Measurements from ENCODE around the gene PITHD1.
"Not testable (repeated sequence)": the region's sequence is repeated elsewhere in the genome, so short reads cannot be mapped to it uniquely, and the experiment has no call there.

The PITHD1 gene, protein sequence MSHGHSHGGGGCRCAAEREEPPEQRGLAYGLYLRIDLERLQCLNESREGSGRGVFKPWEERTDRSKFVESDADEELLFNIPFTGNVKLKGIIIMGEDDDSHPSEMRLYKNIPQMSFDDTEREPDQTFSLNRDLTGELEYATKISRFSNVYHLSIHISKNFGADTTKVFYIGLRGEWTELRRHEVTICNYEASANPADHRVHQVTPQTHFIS

DNA sequence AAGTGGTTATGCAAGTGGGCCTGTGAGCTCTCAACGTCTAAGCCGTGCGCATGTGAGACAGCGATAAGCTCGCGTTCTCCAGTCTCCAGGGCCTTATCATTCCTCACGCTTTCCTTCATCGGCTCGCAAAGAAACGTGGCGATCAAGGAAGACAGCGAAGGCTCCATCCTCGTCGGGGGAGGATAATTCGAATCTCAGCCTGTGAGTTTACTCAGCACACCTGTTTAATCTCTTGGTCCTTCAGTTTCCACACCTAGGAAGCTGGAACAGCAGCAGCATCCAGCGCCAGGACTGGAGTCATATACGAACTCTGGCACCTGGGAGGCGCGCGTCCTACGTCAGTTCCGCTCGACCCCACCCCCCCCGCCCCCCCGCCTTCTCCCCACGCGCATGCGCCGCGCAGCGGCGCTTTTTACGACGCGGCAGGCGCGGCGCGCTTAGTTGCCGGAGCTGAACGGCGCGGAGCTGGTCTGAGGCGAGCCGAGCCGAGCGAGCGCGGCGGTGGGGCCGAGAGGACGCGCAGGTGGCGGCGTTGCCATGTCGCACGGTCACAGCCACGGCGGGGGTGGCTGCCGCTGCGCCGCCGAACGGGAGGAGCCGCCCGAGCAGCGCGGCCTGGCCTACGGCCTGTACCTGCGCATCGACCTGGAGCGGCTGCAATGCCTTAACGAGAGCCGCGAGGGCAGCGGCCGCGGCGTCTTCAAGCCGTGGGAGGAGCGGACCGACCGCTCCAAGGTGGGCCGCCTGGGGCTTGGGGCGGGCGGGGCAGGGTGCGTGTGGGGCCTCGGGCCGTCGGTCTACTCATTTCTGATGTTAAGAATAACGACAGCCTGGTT, at the start of gene PITHD1:
PITHD1 (plus strand) TSS at position 440 of the 836 bp plus-strand sequence; CDS start at position 538, 98 bp downstream.
- peak; percentile 61 to 67 for DNase-seq (ENCODE audit: low read depth in 2 of 2)

DNA sequence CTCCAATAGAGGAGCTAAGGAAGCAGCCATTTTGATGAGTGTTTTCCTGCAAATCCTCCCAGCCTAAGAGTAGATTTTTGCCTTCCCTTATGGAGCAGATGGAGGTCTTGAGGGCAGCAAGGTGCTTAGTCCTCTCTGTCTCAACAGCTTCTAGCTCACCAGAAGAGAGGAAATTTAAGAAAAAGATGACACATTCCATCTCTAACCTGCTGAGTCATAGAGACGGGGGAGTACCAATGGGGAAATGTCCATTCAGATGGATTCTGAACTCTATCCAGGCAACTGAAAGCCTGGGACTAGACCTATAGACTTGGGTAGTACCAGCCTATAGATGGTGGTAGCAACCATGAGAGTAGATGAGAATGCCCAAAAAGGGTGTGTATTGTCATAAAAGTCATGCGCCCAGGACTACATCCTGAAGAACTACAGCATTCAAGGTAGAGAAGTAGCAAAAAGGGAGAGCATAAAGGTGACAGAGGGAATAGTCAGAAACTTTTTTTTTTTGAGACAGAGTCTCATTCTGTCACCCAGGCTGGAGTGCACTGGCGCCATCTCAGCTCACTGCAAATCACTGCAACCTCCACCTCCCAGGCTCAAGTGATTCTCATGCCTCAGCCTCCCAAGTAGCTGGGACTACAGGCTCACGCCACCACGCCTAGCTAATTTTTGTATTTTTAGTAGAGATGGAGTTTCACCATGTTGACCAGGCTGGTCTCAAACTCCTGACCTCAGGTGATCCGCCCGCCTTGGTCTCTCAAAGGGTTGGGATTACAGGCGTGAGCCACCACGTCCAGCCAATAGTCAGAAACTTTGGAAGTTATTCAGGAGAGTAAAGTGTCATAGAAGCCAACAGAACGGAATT, 45.6 kb upstream of the PITHD1 start:
- no peak for DNase-seq (ENCODE audit: low read depth in 2 of 2)

DNA sequence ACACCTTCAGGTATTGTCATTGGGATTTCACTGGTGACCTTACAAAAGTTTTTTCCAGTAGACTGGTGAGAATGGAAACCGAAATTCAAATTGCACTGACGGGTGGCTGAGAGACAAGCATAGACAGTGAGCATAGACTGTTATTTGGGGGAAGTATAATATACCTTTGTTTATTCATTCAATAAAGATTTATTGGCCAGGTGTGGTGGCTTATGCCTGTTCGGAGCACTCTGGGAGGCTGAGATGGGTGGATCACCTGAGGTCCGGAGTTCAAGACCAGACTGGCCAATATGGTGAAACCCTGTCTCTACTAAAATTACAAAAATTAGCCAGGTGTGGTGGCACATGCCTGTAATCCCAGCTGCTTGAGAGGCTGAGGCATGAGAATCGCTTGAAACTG, 44.9 kb upstream of the PITHD1 start:
- DNase-seq (ENCODE audit: low read depth in 2 of 2): not testable (repeated sequence)

DNA sequence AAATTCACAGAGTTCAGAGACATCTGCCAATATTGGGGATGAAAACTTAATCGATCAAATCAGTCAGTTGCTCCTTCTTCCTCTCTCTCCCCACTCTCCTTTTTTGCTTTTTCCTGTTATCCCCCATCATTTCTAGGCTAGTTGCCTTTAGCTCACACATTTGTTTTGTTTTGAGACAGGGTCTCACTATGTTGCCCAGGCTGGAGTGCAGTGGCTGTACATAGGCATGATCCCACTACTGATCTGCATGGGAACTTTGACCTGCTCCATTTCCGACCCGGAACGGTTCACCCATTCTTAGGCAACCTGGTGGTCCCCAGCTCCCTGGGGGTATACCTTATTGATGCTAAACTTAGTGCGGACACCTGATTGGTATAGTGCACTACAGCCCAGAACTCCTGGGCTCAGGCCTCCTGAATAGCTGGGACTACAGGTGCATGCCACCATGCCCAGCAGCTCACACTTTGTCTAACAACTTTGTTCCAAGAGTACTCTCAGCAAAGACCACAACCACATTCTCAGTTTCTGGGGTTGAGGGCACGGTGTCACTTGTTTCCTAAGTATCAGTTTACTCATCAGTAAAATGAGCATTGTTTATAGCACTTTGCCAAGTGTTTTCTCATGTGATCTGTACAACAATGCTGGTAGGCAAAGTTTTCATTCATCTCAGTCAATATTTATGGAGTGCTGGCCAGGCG, 41.6 kb upstream of the PITHD1 start:
- DNase-seq (ENCODE audit: low read depth in 2 of 2): no peak

DNA sequence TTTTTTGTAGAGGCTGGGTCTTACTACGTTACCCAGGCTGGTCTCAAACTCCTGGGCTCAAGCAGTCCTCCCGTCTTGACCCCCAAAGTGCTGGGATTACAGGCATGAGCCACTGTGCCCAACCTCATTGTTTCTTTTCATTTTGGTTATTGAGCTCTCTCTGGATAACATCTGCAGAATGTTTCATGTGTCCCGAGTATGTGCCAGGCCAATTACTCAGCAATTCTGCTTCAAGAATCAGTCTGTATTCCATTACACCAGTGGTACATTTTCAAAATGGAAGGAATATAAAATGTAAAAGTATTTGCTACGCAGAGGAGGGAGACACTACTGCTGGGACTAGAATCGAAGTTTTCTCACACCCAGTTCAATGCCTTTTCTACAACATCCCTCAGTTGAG, 36.6 kb upstream of the PITHD1 start:
- no peak for DNase-seq (ENCODE audit: low read depth in 2 of 2)

DNA sequence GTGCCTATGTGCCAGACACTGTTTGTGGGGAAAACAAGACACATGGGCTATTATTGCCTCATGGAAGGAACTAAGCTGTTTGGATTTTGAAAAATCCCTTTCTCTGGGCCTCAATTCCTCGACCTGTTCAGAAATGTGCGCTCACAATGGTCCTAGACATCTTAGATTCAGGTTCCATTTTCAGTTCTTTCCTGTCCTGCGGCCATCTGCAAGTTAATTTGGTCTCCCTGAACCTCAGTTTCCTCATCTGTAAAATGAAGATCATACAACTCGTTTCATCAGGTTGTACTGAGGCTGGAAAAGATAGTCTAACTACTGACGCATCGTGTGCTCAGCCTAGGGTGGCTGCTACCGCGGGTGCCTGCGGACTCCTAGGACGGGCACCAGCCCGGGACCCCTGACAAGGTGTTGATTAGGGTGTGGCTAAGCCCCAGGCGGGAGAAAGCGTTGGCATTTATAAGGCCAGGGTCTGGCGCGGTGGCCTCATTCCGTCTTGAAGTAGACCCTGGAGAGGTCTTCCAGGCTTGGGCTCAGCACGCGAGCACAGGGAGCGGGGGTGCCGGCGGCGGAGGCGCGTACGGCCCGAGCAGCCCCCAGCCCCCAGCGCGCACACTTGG, 35.4 kb upstream of the PITHD1 start:
- no peak for DNase-seq (ENCODE audit: low read depth in 2 of 2)

DNA sequence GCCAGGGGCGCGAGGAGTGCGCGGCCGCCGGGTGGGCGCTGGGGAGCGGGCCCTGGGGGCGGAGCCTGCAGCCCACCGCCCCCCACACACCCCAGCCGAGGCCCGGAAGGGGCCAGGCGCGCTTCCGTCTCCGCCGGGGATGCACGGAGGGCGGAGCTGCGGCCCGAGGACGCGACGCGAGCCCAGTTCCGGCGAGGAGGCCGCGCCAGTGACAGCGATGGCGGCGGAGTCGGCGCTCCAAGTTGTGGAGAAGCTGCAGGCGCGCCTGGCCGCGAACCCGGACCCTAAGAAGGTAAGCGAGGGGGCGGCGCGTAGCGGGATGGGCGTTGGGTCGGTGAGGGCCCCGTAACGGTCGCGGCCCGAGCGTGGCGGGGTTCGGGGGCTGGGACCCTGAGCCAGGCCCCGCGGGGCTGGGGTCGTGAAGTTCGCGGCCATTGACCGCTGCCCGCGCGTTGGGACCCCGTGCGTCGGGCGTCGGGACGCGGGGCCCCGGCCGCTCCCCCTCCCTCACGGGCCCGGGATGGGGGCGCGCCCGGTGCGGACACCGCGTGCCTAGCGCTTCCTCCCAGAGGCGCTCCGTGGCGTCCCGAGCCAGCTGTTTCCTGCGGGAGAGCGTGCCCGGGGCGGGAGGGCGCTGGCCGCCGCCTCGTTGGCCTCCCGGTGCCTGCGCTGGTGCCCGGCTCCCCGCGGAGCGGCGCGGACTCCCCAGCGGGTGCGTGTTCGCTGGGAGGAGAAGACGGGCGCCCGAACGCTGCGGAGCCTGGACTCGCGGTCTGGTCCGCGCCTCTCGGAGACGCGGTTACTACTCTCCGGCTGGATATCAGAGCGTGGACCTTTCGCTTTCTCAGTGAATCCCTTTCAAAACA, 34.7 kb upstream of the PITHD1 start, which contains the start of gene ELOA:
ELOA (plus strand) TSS at position 185 of the 866 bp plus-strand sequence; CDS start at position 218, 33 bp downstream.
- DNase-seq (ENCODE audit: low read depth in 2 of 2): peak; percentile 55 to 74

DNA sequence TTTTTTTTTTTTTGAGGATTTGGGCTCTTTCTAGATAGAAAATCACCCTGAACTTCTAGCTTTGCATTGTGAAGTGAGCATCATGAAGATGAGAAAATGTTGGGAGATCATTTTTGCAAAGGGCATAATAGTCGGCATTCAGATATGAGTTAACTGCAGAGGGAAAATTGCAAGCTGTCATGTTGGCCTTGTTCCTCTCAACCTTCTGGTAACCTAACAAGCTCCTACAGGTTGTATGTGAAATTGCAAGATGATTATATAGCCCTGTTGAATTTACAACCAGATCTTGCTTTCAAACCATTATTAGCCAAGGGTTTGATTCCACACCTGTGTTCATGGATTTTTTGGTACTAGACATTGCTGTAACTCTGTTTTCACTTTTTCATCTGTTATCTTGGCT, 32.7 kb upstream of the PITHD1 start:
- no peak for DNase-seq (ENCODE audit: low read depth in 2 of 2)

DNA sequence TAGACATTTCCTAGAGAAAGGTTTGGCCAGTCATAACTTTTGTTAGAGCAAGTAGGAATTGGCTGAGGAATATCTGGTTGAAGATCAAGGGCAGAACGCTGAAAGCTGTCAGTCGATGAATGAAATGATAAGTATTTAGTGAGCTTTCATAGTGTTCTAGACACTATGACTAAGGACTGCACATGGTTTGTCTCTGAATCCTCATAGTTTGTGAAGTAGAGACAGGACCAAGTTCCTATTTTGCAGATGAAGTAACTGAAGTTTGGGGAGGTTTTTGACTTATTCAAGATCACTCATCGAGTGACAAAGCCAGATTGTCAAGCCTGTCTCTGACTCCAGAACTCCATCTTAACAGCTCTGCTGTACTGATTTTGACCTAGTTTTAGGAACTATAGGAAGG, 30.2 kb upstream of the PITHD1 start:
- no peak for DNase-seq (ENCODE audit: low read depth in 2 of 2)

DNA sequence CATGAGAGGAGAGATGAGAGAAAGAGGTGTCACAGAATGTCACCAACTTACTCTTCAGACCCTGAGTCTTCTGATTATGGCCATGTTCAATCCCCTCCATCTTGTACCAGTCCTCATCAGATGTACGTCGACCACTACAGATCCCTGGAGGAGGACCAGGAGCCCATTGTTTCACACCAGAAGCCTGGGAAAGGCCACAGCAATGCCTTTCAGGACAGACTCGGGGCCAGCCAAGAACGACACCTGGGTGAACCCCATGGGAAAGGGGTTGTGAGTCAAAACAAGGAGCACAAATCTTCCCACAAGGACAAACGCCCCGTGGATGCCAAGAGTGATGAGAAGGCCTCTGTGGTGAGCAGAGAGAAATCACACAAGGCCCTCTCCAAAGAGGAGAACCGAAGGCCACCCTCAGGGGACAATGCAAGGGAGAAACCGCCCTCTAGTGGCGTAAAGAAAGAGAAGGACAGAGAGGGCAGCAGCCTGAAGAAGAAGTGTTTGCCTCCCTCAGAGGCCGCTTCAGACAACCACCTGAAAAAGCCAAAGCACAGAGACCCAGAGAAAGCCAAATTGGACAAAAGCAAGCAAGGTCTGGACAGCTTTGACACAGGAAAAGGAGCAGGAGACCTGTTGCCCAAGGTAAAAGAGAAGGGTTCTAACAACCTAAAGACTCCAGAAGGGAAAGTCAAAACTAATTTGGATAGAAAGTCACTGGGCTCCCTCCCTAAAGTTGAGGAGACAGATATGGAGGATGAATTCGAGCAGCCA, 27.0 kb upstream of the PITHD1 start:
- DNase-seq (ENCODE audit: low read depth in 2 of 2): peak in 1 of 2 donors; percentile 23

DNA sequence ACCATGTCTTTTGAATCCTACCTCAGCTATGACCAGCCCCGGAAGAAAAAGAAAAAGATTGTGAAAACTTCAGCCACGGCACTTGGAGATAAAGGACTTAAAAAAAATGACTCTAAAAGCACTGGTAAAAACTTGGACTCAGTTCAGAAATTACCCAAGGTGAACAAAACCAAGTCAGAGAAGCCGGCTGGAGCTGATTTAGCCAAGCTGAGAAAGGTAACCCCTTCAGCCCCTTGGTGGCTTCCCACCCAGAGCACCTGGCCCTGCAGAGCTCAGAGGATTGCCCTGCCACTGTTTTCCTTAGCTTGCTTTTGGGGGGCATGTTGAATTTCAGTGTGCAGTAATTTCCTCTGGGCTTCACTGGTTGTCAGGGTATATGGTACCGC, 26.4 kb upstream of the PITHD1 start:
- DNase-seq (ENCODE audit: low read depth in 2 of 2): no peak

DNA sequence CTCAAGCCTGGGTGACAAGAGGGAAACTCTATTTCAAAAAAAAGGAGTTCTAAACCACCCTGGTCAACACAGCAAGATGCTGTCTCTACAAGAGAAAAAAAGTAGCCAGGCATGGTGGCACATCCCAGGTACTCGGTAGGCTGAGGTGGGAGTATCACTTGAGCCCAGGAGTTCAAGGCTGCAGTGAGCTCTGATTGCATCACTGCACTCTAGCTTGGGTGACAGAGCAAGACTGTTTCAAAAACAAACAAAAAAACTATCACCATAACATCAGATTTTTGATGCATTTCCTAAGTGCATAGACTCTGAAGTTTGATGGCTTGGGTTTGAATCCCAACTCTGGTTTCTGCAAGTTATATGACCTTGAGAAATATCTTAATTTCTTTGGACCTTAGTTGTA, 25.3 kb upstream of the PITHD1 start:
- no peak for DNase-seq (ENCODE audit: low read depth in 2 of 2)

DNA sequence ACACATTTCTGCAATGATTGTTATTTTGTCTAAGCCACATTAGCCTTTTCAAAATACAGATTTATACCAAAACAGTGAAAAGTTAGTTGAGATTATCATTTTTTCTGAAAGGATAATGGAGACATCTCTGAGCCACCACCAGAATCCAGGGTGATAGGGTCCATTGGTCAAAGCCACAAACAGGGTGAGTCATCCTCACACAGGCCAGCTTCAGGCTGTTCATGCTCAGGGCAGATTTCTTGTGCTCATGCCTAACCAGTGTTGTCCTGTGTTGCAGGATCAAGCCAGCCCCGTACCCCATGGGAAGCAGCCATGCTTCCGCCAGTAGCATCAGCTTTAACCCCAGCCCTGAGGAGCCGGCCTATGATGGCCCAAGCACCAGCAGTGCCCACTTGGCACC, 21.5 kb upstream of the PITHD1 start:
- DNase-seq (ENCODE audit: low read depth in 2 of 2): no peak

DNA sequence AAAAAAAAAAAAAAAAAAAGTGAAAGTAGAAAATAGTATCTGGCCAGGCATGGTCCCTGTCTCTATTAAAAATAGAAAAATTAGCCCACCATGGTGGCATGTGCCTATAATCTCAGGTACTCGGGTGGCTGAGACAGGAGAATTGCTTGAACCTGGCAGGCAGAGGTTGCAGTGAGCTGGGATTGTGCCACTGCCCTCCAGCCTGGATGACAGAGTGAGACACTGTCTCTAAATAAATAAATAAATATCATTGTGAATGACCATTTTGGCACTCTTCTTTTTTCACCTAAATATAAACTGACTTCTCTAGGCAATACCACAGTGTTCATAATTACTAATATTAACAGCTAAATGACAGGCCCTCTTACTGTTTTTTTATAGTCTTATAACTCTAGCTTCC, 20.4 kb upstream of the PITHD1 start:
- no peak for DNase-seq (ENCODE audit: low read depth in 2 of 2)

DNA sequence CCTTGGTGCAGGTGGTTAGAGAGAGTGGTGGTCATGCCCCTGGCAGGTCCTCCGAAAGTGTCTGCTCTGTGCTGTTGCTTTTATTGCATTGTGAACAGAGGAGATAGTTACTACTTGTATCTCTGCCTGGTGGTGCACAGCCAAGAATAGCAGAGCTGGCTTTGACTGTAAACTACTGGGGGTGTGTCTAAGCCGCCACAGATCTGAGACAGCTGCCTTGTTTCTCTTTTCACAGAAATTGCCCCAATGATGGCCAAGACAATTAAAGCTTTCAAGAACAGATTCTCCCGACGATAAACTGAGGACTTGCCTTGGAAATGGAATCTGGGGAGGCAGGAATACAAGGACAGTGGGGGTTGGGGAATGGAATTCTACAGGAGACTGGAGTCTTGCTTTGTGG, 18.9 kb upstream of the PITHD1 start:
- no peak for DNase-seq (ENCODE audit: low read depth in 2 of 2)

DNA sequence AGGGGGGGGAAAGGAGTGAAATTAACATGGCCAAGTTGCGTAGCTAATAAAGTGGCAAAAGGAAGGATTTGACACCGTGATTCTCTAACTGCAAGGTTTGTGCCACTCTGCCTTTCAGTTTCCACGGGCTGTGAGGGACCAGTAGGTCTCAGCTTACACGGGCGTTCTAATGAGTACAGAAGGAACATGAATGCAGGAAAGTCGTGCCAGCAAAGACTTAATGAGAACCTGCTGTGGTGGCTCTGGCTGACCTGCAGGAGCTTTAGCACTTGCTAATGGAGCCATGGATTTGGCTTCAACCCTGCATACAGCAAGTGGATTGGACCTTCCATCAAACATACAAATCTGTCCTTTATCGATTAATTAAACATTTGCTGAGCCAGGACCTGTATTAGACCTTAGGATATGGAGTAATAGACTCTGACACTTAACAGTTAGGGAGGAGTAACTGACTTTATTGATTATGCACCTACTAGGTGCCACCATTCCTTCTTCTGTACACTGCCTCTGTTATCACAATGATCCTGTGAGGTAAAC, 15.1 kb upstream of the PITHD1 start:
- DNase-seq (ENCODE audit: low read depth in 2 of 2): no peak

DNA sequence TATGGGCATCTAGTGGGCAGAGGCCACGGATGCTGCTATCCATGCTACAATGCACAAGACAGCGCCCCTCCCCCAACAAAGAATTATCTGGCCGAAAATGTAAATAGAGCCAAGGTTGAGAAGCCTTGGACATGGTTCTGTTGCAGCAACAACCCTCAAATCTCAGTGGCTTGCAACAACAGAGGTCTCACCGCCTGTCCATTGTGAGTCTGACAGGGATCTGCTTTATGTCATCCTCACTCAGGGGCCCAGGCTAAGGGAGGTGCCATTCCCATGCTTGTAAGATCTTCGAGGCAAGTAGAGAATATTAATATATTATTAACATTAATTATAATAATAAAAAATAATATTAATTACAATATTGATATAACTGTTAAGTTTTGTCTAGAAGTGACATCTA, 9.5 kb upstream of the PITHD1 start:
- DNase-seq (ENCODE audit: low read depth in 2 of 2): no peak

DNA sequence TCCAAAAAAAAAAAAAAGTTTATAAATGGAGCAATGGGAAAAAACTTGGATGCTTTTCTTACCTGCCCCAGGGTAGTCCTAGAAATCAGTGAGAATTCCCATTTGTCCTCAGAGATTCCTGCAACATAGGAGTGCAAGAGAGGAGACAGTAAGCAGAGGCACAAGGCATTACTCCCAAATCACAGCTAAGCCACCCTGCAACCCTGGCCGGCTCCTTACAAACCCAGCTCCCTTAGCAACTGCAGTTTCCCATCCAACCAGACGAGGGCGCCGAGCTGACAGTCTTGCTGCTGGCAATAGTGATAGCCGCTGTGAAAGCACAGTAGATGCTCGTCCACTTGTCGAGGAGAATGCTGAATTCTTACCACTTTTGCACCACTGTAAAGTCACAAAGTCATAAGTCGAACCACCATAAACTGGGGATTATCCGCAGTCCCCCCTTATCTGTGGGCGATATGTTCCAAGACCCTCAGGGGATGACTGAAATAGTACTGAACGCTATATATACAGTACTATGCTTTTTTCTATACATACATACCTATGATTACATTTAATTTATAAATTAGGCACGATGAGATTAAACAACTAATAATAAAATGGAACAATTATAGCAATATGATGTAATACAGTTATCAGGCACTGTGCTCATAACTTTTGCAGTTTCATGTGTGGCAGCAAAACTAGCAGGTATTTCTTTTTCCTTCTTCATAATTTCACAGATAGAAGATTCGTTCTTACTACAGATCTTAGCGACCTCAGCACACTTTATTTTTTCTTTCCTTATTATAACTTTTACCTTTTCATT, 6.0 kb upstream of the PITHD1 start:
- peak; percentile 80 to 85 for DNase-seq (ENCODE audit: low read depth in 2 of 2)
